ENCODE measurements around the gene CALM1. TPM values are rescaled to one million over a fixed set of nuclear protein-coding genes. Genes with fewer than 3 reads are reported as not detected.

The CALM1 gene
- total and polyA plus RNA-seq, 10 of the 15 experiments (the other 5 are each of a cell fraction or from before 2014, with no cell fraction given) = 110 to 729 (median 261) TPM

DNA sequence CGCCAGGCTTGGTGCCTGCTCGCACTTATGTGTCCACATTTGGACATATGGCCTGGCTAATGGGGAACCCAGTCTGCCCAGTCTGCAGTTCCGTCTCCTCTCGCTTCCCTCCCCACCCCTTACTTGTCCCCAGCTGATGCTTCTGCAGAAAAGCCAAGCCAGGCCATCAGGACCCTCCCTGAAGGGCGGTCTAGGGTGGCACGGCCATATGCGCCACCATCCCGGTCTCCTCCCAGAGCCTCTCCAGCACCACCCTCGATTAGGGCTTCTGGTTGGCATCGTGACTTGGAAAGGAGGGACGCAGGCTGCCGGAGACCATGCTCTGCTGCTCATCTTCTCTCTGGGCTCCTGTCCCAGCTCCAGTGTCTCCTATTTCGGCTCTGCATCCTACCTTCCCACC lies 54.6 kb downstream of the CALM1 start:
- Histone ChIP-seq H3K79me2 (ENCODE audit: control insufficient read depth, insufficient read depth, low read length) (no peaks in the 10 kb centered on the region), H2AFZ (ENCODE audit: control insufficient read depth, low read depth, low read length) (no peak overlapping the region), H3K4me3 (no peak overlapping the region), H3K36me3 (ENCODE audit: control insufficient read depth in 2 of 2, insufficient read depth in 2 of 2, low read length in 1 of 2) (no peaks in the 10 kb centered on the region), H3K27ac (ENCODE audit: control insufficient read depth, insufficient read depth) (no peak overlapping the region), H3K27me3 (replicated peaks in 1 of 2; ENCODE audit: control insufficient read depth in 2 of 2, insufficient read depth in 2 of 2, low read length in 1 of 2) (no peaks in the 10 kb centered on the region), H3K4me1 (ENCODE audit: control insufficient read depth, insufficient read depth, low read length) (peaks cover 13% of the 10 kb centered on the region), H4K20me1 (ENCODE audit: control insufficient read depth, insufficient read depth) (no peaks in the 10 kb centered on the region), H3K9me3 (replicated peaks; ENCODE audit: control insufficient read depth, insufficient read depth, low read length) (no peaks in the 10 kb centered on the region), H3K4me2 (ENCODE audit: control insufficient read depth, insufficient read depth) (no peak overlapping the region), H3K9ac (ENCODE audit: control insufficient read depth, insufficient read depth, low read length) (no peak overlapping the region)
- ChIA-PET RAD21 (ENCODE audit: unreplicated experiment) (no interaction called here), SMC1A (ENCODE audit: uncharacterized antibody, unreplicated experiment) (no interaction called here), POLR2A (no interaction called here), CTCF (interaction anchor here (0.6 kb wide), 1 partner anchor 274 kb away, joined by 3 read pairs; no protein-coding TSS in a partner anchor)
- DNase-seq (ENCODE audit: low read depth, low spot score) = no peak
- ATAC-seq = no peak
- WGBS (ENCODE audit: insufficient coverage, insufficient replicate concordance, low lambda C conversion rate, missing lambda C conversion rate) = 67% methylated on average over 11 of the region's 13 CpGs
- no TSS peak for BruUV-seq (replicated peaks)
- TF ChIP-seq, protein P1, sequence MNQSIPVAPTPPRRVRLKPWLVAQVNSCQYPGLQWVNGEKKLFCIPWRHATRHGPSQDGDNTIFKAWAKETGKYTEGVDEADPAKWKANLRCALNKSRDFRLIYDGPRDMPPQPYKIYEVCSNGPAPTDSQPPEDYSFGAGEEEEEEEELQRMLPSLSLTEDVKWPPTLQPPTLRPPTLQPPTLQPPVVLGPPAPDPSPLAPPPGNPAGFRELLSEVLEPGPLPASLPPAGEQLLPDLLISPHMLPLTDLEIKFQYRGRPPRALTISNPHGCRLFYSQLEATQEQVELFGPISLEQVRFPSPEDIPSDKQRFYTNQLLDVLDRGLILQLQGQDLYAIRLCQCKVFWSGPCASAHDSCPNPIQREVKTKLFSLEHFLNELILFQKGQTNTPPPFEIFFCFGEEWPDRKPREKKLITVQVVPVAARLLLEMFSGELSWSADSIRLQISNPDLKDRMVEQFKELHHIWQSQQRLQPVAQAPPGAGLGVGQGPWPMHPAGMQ (IDR thresholded peaks at IDR 0.05; ENCODE audit: borderline replicate concordance) = no peak
- in situ Hi-C loops (cut with MboI) = no loop called here
- no peak for FAIRE-seq
- intact Hi-C loops (cut with micrococcal nuclease; ENCODE audit: unreplicated experiment) = no loop called here

- no TSS peak for BruUV-seq (replicated peaks)
- ChIA-PET POLR2A (no interaction called here), RAD21 (ENCODE audit: unreplicated experiment) (no interaction called here), CTCF (interaction anchor here (0.6 kb wide), 1 partner anchor 274 kb away, joined by 3 read pairs; no protein-coding TSS in a partner anchor), SMC1A (ENCODE audit: uncharacterized antibody, unreplicated experiment) (no interaction called here)
- no peak for DNase-seq (ENCODE audit: low read depth, low spot score)
- Histone ChIP-seq H3K9ac (ENCODE audit: control insufficient read depth, insufficient read depth, low read length) (no peak overlapping the region), H3K27ac (ENCODE audit: control insufficient read depth, insufficient read depth) (no peak overlapping the region), H4K20me1 (ENCODE audit: control insufficient read depth, insufficient read depth) (no peaks in the 10 kb centered on the region), H3K79me2 (ENCODE audit: control insufficient read depth, insufficient read depth, low read length) (no peaks in the 10 kb centered on the region), H3K27me3 (replicated peaks in 1 of 2; ENCODE audit: control insufficient read depth in 2 of 2, insufficient read depth in 2 of 2, low read length in 1 of 2) (no peaks in the 10 kb centered on the region), H3K4me2 (ENCODE audit: control insufficient read depth, insufficient read depth) (peak overlapping the region; percentile 30; the same call in 1 of the 2 replicates), H3K9me3 (replicated peaks; ENCODE audit: control insufficient read depth, insufficient read depth, low read length) (no peaks in the 10 kb centered on the region), H2AFZ (ENCODE audit: control insufficient read depth, low read depth, low read length) (no peak overlapping the region), H3K4me1 (ENCODE audit: control insufficient read depth, insufficient read depth, low read length) (peaks cover 13% of the 10 kb centered on the region), H3K4me3 (no peak overlapping the region), H3K36me3 (ENCODE audit: control insufficient read depth in 2 of 2, insufficient read depth in 2 of 2, low read length in 1 of 2) (no peaks in the 10 kb centered on the region)
- intact Hi-C loops (cut with micrococcal nuclease; ENCODE audit: unreplicated experiment) = no loop called here
- no peak for FAIRE-seq
- ATAC-seq = no peak
- in situ Hi-C loops (cut with MboI) = no loop called here
- 55% methylated on average over 4 of the region's 4 CpGs for WGBS (ENCODE audit: insufficient coverage, insufficient replicate concordance, low lambda C conversion rate, missing lambda C conversion rate)
- no peak for TF ChIP-seq MEF2B (IDR thresholded peaks at IDR 0.05; ENCODE audit: partially characterized antibody, poor library complexity, severe bottlenecking)
- TF ChIP-seq PRDM15 (CRISPR knock-in tag; IDR thresholded peaks at IDR 0.05) = no peak
- TF ChIP-seq REST (IDR thresholded peaks at IDR 0.05; ENCODE audit: low read depth, low read length) = no peak
- TF ChIP-seq SIN3A (IDR thresholded peaks at IDR 0.05; ENCODE audit: low read depth, low read length) = no peak
- no peak for TF ChIP-seq CHD4 (IDR thresholded peaks at IDR 0.05)
- TF ChIP-seq NFXL1 (IDR thresholded peaks at IDR 0.05; ENCODE audit: borderline replicate concordance) = no peak
These were observed 55.1 kb downstream of the CALM1 start for GRCh38 chr14:90451961-90452360.

Data from GM12878 (cell line).